Ureter (tissue), 1 donor: ENCODE data around the gene SHB. TPM values are rescaled to one million over a fixed set of nuclear protein-coding genes. Genes with fewer than 3 reads are reported as not detected.
A peak's percentile ranks its signal among the peaks of the same experiment; 100 is the strongest.

ENCODE experiments used
- DNase-seq: peaks from one replicate; pipeline ENCODE4 v3.0.0-alpha.2; 2020; ENCODE audit warnings: low spot score
- total RNA-seq: library from RNA; stranded (reverse); gene quantifications from one replicate; pipeline ENCODE4 v1.2.4, GENCODE V29; 2023
- donor health status: DM: yes; HTN: yes; CAD: no.

SHB gene
- total RNA-seq, 1 donor from 2014 or later = 33.0 TPM

DNA sequence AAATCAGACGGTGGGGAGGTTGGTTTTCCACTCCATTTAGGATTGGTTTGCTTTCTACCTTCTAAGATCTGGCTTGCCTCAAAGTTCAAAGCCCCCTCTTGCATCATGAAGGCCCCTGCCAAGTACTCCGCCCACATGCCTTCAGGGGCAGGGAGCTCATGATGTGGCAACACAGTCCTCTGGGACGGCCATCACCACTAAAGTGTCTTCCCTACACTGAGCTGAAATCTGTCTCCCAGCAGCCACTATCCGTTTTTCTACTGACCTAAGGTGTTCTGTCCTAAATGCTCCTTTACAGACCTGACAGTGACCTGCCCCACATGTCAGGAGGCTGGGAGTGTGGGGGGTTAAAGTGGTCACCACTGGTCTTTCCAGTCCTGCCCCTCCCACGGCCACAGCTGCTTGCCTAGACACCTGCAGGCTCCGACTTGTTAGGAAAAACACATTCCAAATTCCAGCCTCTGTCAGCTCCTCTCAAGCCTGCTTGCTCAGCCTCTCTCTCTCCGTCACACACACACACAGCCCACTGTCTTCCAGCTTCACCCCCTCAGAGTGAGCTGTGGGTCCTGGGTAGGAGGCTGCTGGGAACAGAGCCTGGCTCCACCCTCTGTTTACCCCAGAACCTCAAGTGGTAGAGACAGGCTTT lies 44.9 kb downstream of the SHB start:
- DNase-seq = peak; percentile 82

DNA sequence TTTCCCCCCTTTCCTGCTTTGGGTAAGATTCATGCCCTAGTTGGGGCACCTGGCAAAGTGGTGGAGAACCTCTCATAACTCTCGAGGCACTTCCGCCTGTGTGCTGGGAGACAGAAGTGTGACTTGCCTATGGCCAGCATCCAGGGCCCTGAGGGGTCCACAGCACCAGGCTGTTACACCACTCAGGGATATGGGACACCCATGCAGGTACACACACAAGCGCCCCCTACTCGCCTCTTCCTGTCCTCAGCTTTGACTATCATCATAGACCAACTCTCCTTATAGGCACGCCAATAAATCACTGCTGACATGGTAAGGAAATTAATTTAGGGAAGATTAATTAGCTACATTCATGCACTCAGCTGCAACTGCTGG lies 45.4 kb downstream of the SHB start:
- no peak for DNase-seq

DNA sequence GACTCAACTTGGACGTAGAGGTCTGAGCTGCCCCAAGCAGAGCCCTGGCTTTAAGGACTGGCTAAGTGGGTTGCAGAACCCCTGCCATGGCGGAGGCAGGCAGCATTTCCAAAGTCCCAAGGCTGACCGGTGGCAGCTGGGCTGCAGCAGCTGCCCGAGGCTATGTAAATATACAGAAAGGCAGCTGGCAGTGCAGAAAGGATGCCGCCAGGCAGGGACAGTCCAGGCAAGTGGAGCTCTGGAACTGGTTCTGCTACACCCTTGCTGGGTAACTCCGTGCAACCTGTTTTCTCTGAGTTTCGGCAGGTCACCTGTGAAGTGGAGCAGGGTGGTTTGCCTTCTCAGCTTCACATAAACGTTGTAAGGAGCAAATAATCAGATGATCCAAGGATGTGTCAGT lies 46.0 kb downstream of the SHB start:
- DNase-seq = peak; percentile 75

DNA sequence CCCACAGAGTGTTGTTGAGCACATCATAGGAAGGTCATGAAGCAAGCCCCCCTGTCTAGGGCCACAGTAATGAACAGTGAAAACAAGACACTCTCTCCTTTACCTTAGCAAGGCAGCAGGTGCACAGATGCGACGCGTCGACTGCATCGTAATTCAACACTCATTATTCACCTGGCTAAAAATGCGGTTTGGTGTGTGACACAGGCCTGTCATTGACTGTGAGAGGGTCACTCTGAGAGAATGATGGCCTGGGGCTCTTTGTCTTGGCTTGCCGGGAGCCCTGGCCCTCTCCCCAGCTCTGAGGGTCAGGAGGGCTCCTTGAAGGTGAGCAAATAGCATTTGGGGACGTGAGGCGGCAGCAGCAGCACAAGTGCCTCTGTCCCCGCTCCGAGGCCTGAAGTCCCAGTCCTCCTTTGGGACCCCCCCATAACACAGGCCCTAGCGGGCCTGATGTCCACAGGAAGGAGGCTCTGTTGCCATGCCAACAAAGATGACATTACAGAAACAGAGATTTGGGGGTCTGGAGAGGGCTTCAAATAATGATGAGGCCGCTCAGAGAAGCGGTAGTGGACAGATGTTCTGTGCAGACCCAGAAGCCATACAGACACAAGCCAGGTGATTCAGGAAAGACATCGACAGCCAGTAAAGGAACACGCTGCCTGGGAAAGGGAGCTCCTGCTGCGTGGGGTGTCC lies 46.7 kb downstream of the SHB start:
- DNase-seq = no peak

DNA sequence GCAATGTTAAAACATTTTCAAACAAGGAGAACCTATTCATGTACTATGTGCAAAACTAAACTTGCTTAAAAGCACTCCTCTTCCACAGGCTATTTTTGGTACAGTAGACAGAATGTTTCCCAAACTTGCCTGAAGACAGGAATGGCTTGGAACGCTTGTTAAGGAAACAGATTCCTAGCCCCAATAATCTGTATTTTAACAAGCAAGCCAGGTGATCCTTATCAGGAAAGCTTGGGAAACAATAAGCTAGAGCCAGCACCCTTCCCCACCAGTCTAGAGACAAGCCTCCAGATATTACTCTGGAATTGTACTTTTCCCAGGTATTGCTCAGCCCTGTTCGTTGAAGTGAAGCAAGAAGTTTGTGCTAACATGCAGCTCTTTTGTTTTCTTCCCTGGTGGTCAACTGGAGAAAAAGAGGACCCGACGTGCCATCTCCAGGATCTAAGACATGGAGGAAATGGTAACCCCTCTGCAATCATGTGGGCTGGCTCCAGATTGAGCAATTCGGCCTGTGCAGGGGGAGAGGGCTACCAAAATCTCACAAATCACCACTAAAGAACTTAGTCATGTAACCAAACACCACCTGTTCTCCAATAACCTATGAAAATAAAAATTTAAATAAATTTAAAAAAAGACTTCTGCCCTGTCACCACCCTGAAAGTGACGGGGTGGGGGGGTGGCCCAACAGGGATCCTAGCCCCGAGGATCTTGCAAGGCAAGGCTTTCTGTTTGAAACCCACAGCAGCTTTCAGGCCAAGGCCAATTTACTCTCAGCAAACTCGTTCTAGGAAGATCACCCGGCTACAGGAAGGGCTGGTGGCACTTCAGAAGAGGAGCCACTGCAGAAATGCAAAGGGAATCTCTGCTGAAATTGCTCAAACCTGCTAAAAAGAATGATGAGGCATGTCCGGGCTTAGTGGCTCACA lies 48.6 kb downstream of the SHB start:
- DNase-seq = no peak

DNA sequence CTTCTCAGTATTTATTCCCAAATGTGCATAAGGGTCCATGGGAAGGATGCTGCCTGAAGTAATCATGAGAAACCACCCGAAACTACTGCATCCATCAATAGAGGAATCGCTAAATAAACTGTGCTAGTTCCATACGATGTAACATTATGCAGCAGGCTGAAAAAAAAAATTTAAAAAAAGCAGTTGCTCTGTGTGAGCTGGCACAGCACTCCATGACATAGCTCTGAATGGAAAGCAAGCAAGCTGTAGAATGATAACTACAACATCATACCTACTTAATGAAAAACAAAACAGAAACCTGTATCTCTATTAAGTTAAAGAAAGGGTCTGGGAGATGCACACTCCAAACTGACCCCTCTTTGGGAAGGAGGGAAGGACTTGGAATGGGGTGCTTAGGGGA lies 49.3 kb downstream of the SHB start:
- no peak for DNase-seq

DNA sequence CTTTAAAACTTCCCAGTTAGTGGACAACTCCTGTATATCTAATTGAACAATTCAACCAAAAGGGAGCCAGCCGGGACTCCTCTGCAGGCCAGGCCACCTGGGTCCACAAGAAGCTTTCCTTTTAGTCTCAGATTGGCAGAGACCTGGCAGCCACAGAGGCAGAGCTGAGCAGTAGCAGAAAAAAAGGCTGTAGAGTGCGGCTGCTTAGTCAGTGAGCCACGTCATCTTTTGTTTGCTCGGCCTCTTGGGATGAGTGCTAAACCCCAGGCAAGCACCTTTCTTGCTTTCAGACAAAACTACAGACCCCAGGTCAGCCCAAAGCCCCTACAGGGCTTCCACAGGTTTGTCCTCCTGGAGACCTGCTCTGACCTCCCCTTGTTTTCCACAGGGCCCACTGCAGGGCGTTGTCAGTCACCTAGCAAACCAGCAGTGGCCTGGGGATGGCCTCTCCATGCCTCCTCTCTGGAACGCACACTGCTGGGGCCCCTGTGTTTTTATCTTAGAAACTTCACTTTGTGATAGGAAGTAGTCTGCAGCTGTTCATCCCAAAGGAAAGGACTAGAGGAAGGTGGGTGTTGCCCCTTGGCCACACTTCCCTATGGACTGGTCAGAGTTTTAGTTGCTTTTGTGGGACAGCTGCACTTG lies 49.9 kb downstream of the SHB start:
- DNase-seq = peak; percentile 64

DNA sequence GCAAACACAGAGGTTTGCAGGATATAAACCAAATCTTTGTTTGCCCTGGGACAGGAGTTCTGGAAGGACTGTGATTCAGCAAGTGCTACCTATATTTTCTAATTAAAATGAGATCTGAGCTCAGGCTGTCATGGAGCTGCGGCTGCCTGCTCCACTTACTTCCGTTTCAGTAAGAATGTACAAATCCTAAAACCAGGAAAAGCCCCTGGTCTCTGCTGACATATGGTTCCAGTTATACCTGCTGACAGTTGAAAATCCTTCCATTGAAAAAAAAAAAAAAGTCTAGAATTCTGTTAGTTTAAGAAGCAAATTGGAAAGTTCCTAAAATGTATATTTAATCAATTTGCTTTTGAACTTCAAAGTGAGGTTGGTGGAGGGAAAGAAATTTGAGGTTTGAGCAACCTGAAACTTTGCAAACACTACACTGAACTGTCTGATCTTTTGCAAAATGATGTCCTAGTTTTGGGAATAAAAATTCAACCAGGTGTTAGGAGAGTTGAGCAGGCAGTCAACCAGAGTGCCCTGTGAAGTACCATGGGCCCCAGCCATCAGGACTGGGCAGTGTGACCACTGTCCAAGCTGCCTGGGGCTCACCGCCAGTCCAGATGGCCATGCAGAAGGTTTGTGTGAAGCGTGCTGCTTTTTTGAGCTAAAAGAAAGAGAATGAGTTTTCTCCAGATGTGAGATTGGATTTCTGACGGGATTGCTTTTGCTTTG lies 50.6 kb downstream of the SHB start:
- no peak for DNase-seq

DNA sequence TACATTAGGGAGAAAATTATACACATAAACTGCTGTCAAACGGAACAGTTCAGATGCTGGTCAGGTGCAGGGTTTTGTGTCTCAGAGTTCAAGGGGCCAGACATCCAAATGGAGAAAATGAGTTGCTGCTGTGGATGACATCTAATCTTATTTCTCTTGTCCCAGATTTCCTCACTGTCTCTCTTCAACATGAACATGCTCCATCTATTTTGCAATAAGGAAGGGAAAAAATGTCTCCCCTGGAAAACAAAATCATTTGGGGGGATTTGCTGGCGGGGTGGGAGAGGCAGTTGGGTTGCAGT lies 51.2 kb downstream of the SHB start:
- DNase-seq = no peak

DNA sequence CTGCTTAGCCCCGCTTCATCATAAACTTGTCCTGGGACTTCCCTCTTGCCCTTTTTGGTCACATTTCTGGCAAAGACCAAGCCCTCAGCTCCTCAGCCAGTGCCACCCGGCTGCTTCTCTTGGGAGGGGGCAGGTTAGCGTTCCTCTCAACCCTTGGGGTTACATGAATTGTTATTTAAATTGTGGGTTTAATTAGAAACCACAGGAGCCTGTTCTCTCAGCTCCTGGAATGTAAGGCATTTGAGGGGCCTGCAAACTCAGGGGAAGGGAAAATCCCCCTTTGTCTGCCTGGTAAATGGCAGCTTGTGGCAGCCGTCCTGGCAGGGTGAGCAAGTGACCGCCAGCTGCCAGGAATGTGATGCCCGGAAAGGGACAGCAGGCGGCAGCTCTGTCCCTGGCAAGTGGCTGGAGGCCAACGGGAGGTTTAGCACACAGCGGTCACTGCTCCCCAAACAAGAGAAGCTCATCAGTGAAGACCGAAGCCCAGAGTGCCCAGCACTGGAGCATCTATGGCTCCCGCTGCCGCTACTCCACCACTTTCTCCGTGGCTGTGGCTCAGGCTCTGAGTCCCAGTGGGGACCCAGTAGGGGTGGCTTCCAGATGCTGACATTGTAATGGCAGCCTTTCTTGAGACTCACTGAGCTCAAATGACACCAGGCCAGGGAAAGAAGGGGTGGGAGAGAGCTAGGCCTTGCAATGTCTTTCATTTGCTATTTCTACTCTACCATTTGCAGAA lies 51.7 kb downstream of the SHB start:
- no peak for DNase-seq

DNA sequence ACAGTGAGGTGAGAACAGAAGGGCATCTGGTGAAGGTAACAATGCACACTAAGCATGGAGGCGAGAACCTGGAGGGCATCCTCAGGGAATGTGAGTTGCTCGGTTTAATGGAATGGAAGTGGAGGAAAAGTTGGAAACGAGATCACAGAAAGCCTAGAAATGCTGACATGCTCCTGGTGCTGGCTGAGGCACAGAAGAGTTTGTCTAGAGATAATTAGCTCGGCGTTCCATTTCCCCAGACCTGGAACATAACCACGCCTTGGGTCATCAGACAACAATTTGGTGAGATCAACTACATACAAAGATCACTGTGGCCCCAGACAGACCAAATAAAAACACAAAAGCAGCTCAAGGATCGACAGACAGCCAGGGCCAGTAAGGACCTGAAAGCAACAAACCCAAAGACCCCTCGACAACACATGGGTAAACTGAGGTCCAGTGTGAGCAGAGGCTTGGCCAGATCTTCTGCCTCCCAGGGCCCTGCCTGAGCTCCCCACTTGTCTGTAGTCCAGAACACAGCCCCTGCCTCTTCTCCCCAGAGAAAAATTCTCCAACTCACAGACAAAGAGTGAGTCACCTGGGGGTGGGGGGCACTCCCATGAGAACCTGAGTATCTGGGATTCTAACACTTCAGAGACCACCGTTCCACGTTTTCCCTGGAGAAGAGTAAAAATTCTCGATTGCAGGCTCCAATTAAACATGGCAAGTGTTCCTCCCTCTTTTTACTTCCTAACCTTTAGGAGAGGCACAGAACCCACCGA lies 52.5 kb downstream of the SHB start:
- DNase-seq = no peak

DNA sequence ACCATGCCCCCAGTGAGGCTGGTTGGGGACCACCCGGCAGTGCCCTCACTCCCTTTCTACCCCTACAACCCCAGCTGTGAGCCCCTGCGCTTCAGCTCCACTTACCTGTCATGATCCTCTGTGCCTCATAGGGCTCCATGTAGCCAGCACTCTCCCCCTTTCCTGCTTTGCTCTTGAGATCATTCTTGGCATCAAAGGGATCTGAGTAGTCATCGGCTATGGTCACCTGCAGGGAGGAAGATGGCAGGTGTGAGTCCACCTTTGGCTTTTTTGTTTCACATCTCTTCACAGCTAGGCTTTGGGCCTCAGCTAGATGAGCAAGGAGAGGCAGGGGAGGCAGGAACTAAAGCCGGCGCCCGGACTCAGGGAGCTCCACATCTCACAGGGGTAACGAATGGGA lies 53.1 kb downstream of the SHB start:
- DNase-seq = no peak

DNA sequence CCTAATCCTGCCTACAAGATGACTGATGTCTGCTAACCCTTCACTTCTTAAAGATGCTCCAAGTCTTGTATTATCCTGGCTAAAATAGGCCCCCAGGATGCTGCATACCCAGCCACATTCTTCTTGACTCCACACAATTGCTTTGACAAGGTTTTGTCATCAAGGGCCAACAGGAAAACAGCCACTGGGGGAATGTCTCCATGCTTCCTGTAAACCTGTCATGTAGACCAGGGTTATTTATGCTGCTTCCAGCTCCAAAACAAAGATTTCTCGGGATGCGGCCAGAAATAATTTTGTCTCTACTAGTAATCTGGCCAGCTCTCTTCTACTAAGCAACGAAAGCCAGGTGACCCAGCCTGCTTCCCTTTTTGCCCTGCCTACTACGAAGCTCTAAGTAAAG lies 53.8 kb downstream of the SHB start:
- DNase-seq = no peak

DNA sequence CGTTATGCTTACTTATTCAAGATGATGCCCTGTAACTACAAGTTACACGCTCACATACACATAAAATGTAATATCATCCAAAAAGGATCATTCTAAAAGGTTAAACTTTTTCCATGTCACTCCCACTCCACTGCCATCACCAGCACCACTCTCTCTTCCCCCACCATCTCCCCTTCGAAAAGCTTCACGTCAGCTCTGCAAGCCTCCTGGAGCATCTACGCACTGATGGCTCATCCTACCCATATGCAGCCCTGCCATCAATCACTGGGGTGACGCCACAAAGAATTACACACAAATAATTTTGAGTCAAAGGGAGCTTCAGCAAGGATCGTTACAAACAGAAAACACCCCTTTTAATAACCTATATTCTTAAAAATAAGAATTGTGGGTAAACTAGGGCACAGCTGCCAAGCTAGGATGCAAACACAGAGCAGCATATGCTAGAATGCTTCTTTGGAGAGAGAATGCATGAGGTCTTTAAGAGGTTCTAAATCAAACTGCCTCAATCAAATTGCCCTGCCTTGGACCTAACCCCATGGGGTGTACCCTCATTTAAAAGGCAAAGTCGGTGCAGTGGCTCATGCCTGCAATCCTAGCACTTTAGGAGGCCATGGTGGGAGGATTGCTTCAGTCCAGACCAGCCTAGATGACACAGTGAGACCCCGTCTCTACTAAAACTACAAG lies 56.1 kb downstream of the SHB start:
- no peak for DNase-seq

DNA sequence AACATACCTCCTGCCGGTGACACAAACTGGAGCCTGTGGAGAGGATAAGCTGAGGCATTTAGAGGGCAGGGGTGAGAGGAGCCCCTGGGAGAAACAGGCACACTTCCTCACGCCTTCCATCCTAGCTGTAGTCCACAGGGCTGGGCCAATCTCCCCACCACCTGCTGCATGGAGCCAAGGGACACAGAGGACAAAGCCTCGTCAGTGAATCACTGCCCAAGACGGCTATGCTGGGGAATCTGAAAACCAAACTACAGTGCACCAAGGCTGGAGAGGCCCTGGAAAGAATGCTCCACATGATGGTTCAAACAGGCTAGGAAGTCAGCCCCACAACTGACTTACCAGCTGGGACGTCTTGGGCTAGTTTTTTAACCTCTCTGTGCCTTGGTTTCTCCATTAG lies 57.0 kb downstream of the SHB start:
- no peak for DNase-seq

DNA sequence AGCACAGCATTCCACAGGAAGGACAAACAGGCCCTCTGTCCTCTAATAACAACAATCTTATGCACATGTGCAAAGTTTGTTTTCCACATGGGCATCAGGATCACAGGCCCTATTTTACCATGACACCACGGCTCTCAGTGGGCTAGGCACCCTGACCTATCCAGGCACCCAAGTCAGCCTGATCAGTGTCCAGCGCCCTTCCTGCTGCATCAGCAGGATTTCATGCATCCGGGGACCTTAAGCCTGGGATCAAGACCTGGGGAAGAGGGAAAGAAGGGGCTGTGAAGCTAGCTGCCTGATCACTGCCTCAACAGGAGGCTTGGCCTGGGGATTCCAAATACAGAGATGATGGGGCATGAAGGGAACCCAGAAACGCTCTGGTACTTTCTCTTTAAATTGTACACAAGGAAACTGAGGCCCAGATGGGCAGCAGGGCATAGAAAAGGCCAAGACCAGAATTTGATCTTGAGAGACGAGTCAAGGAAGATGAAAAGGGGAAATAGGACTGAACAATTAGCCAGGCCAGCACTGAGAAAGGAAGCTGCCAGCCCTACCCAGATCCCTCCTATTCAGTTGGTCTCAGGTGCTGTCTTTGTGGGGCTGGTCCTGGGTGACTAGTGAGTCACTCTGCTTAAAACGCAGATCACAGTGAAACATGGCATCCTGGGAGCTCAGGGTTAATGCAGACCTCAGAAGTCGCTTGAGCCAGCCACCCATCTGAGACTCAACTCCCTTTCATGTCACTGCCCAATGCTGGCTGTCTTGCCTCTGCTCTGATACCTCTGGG lies 57.9 kb downstream of the SHB start:
- no peak for DNase-seq

DNA sequence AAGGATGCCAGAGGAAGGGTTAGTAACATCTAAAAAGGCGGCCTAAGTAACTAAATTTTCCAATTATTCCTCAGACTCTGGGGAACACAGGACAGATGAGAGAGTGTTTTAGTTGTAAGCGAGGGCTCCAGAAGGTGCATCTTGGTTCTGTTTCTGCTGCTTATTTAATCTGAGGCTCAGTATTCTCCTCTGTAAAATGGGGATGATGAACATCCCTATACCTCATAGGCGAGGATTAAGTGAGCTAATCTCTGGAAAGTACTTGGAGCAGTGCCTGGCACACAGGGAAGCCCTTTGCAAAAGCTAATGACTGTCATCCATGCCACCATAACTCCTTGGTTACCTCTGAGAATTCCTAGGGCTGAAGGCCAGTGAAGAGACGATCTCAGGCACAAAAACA lies 59.0 kb downstream of the SHB start:
- no peak for DNase-seq

DNA sequence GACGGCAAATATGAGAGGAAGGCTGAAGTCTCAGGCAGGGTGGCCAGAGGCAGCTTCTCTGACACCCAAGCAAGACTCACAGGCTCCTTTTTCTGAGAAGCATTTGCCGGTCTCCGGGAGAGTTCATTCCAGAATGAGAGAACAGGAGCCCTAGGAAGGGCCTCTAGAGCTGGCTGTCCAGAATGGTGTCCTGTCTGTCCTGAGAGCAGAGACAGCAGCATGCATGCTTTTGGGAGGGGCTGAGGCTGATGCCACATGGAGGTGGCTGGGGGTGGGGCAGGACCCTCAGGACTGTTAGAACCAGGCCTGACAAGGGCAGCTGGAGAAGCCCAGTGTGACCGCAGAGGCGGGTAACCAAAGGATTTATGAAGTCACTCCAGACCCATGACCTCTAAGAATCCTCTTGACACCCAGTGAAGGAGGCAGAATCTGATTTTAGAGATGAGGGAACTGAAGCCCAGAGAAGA lies 60.0 kb downstream of the SHB start:
- DNase-seq = no peak
